Mammary epithelial cell (primary cell): ENCODE data around the gene ECM2.

Source experiments
- CTCF ChIP-seq, 2 donors: IDR thresholded peaks in 1 of 2; conservative IDR thresholded peaks in 1 of 2; 2 replicates each; pipeline ENCODE4 v1.5.1; 2011 to 2012; ENCODE audit warnings: inconsistent platforms in 2 of 2, low read length in 2 of 2, mild to moderate bottlenecking in 2 of 2, control low read depth in 1 of 2, low read depth in 1 of 2; ENCODE audit not compliant: insufficient read depth in 1 of 2; ENCODE audit errors: extremely low read depth in 1 of 2
- EZH2 ChIP-seq: IDR thresholded peaks from 2 replicates; pipeline ENCODE4 v1.6.1; 2012; ENCODE audit warnings: low read length, inconsistent platforms, borderline replicate concordance

- no peak for TF ChIP-seq CTCF (conservative IDR thresholded peaks at IDR 0.05 in 1 of 2, IDR thresholded peaks at IDR 0.05 in 1 of 2; ENCODE audit: extremely low read depth in 1 of 2, insufficient read depth in 1 of 2, low read depth in 1 of 2, low read length in 2 of 2)
- TF ChIP-seq EZH2, result no peak
These were observed 21.2 kb downstream of the ECM2 start for GRCh38 chr9:92514635-92515034.
